Tibial nerve (tissue), 4 donors: Measurements from ENCODE around the gene HNRNPAB.

Experiments
- CTCF ChIP-seq, 5 experiments: fragments of 200-600 bp in 3 of 5; fragments of 450-650 bp in 2 of 5; sonication (generic) in 3 of 5; IDR thresholded peaks; one replicate each; pipeline ENCODE4 v1.5.1; 2016 to 2019; ENCODE audit warnings: antibody characterized with exemption in 5 of 5, mild to moderate bottlenecking in 3 of 5, moderate library complexity in 2 of 5
- EP300 ChIP-seq, 2 donors: sonication (generic); formaldehyde crosslinking; IDR thresholded peaks; one replicate each; pipeline ENCODE4 v1.6.1; 2017; ENCODE audit warnings: antibody characterized with exemption in 2 of 2, mild to moderate bottlenecking in 1 of 2
- POLR2A ChIP-seq, 2 donors: fragments of 450-650 bp; IDR thresholded peaks; one replicate each; pipeline ENCODE4 v1.6.1; 2017; ENCODE audit warnings: antibody characterized with exemption in 2 of 2, mild to moderate bottlenecking in 2 of 2, moderate library complexity in 2 of 2

DNA sequence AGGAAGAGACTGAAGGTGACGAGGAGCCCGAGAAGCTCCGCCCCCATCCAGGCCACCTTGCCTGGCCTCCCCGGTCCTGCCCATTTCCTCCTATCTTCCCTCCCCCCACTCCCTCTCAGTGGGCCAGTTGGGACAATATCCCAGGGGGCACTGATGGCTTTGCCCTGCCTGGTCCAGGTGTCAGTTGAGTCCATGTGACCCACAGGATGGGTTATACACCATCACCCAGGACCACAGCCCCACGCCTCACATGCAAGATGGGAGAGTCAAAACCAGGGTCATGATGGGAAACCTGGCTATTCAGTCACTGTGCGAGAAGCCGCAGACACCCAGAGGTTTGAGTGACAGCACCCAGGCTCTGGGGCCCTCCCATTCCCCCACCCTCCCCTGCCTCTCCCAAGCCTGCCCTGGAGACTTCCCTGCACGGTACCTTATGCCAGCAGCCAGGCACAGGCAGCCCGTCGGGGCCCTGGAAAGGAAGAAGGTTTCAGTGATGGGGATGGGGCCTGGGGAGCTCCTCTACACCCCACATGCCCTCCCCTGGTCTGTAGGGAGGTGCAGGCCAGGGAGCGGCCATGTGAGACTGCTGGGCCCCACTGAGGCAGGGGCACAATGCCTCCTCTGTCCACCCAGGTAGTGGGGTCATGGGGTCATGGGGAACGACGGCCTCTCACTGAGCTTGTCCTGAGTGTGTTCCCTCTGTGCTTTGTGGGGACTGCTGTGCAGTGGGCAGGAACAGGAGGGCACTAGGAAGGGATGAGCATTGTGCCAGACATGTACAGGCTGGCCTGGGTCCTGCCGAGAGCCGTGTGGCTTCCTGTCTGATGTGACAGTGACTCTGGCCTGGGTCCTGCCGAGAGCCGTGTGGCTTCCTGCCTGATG lies 34.6 kb downstream of the HNRNPAB start:
- TF ChIP-seq CTCF (IDR thresholded peaks at IDR 0.05) = no peak
- no peak for TF ChIP-seq POLR2A (IDR thresholded peaks at IDR 0.05)
- no peak for TF ChIP-seq EP300 (IDR thresholded peaks at IDR 0.05)
